Activated naive CD4-positive, alpha-beta T cell treated with anti-CD3 and anti-CD28 coated beads, Interleukin-2, amount 10 ng/mL, durations not matched to agents 7 days and 5 days (primary cell): ENCODE data around the gene SFXN3.
"Not testable (repeated sequence)": the region's sequence is repeated elsewhere in the genome, so short reads cannot be mapped to it uniquely, and the experiment has no call there.

ENCODE experiments used
- CTCF ChIA-PET: fragments of 350-600 bp; sonication (Branson Sonifier 250); formaldehyde crosslinking; loops from one replicate; lab custom pipeline; 2021; ENCODE audit warnings: antibody characterized with exemption; lab: Charles Lee
- DNase-seq: peaks from one replicate; pipeline ENCODE4 v3.0.0-alpha.2; 2020
- H3K27ac Mint-ChIP-seq: one replicate; pipeline ENCODE4 v1.8.0; 2021; ENCODE audit warnings: mild to moderate bottlenecking, moderate library complexity, mixed read lengths
- H3K27me3 Mint-ChIP-seq: one replicate; pipeline ENCODE4 v1.8.0; 2021; ENCODE audit warnings: mild to moderate bottlenecking, mixed read lengths
- H3K36me3 Mint-ChIP-seq: one replicate; pipeline ENCODE4 v1.8.0; 2021; ENCODE audit warnings: mixed read lengths
- H3K4me1 Mint-ChIP-seq: one replicate; pipeline ENCODE4 v1.8.0; 2021; ENCODE audit warnings: mixed read lengths
- H3K4me3 Mint-ChIP-seq: one replicate; pipeline ENCODE4 v1.8.0; 2021; ENCODE audit warnings: mild to moderate bottlenecking, moderate library complexity, mixed read lengths
- H3K9me3 Mint-ChIP-seq: one replicate; pipeline ENCODE4 v1.8.0; 2021; ENCODE audit warnings: mixed read lengths

SFXN3 gene

DNA sequence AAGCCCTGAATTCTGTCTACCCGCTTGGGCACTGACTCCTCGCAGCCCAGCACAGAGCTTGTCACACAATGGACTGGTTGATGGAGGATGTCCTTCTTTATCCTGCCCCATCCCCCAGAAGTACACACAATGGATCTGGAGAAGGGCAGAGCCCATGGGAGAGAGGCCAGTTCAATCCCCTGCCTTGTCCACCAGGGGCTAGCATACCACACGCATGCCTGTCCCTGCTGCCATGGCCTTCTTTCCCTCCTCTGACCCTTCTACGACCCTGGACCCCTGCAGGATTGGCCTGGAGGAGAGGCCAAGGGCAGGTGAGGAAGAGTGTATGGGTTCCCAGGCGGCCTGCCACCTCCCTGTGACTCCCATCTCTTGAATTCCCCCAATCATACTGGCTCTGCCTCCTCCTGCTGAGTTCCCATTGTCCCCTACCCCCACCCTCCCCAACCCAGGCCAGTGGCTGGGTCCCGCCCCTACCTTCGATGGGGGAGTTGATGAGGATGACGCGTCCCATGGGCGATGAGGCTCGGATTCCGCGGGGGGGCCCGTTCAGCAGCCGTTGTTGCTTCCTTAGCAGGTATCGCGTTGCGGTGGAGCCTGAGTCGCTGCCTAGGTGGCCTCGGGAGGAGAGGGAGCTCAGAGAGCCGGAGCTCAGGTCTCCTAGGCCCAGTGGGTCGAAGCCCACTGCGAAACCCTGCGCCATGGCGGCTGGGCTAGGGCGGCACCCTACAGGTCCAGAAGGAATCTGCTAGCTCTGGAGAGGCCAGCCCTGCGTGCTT lies 1.3 kb upstream of the SFXN3 start:
- no peaks in the 10 kb centered on the region for H3K9me3 Mint-ChIP-seq
- CTCF ChIA-PET = interaction anchor here (2.8 to 8.1 kb wide), 2 partner anchors 10 to 13 kb away, joined by 10 to 98 read pairs; no protein-coding TSS in a partner anchor
- peaks cover 6% of the 10 kb centered on the region for H3K36me3 Mint-ChIP-seq
- DNase-seq = no peak
- H3K4me3 Mint-ChIP-seq = no peak overlapping the region
- H3K27ac Mint-ChIP-seq = no peak overlapping the region
- H3K4me1 Mint-ChIP-seq = peaks cover 25% of the 10 kb centered on the region
- H3K27me3 Mint-ChIP-seq = peaks cover 42% of the 10 kb centered on the region

DNA sequence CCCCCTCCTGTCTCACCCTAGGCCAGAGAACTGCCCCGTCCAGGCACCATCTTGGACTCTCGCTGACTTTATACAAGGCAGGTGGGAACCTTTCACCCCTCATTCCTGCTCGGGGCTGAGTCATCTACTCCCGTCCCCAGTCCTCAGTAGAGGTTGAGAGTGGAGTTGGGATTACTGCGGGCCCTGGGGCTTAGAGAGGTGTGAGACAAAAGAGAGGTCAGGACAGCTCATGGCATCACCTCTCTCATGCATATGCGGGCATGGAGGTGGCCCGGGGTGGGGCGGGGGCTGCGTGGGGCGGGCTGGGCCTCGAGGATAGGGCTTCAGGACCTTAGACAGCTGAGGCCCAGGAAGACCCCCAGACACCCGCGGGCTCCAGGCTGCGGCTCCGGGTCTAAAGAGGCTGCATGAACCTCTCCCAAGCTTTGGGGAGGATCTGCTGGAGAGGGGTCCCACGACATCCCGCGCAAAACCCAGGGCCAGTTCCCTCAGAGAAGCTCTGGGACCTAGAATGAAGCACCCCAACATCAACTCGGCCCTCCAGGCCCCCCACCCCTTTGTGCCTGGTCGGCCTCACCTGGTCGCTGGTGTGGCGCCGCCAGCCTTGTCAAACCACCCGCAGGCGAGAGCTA lies 422 bp upstream of the SFXN3 start:
- H3K9me3 Mint-ChIP-seq = no peaks in the 10 kb centered on the region
- peak overlapping the region; percentile 96 for H3K27ac Mint-ChIP-seq
- CTCF ChIA-PET = interaction anchor here (0.6 to 8.1 kb wide), 8 partner anchors 9 to 1108 kb away, joined by 3 to 98 read pairs (median 7); no protein-coding TSS in a partner anchor
- H3K36me3 Mint-ChIP-seq = peaks cover 9% of the 10 kb centered on the region
- H3K27me3 Mint-ChIP-seq = peaks cover 42% of the 10 kb centered on the region
- H3K4me1 Mint-ChIP-seq = peaks cover 25% of the 10 kb centered on the region
- no peak for DNase-seq
- H3K4me3 Mint-ChIP-seq = peak overlapping the region; percentile 81

- Mint-ChIP-seq H3K27me3 (peaks cover 37% of the 10 kb centered on the region), H3K9me3 (no peaks in the 10 kb centered on the region), H3K27ac (peak overlapping the region; percentile 96), H3K36me3 (peaks cover 20% of the 10 kb centered on the region), H3K4me1 (peaks cover 25% of the 10 kb centered on the region), H3K4me3 (peak overlapping the region; percentile 81)
- CTCF ChIA-PET = interaction anchor here (0.9 to 8.1 kb wide), 8 partner anchors 8 to 37 kb away, joined by 3 to 98 read pairs (median 7); no protein-coding TSS in a partner anchor
- DNase-seq = peak; percentile 91
Measured at GRCh38 chr10:101031796-101032636, 982 bp downstream of the SFXN3 start.

DNA sequence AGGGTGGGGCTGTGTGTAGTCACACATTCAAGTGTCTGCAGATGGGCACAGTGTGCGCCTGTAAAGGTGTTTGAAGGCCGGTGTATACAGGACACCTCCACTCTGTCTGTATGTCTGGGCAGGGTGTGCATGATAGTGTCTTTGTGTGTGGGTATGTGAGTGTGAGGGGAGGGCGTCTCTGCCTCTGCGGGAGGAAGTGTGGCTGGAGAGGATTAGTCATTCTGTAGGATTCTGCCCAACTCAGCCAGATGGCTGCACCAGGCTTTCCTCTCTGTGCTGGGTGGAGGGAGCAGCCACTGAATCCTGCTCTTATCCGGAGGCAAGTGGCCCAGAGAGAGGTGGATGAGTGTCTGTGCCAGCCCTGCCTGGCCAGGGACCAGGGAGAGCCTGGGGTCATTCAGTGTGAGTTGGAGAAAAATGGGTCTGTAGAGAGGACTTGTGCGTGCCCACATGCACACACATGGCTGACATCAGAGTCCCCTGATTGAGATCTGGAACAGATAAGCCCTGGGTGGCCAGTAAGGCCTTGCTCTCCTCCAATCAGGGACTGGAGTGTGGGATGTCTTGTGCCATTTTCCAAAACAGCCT lies 1.7 kb downstream of the SFXN3 start:
- Mint-ChIP-seq H3K4me3 (peak overlapping the region; percentile 81), H3K27ac (peak overlapping the region; percentile 91), H3K27me3 (peaks cover 32% of the 10 kb centered on the region), H3K9me3 (no peaks in the 10 kb centered on the region), H3K36me3 (peaks cover 26% of the 10 kb centered on the region), H3K4me1 (peaks cover 25% of the 10 kb centered on the region)
- peak; percentile 56 for DNase-seq
- CTCF ChIA-PET = interaction anchor here (1.1 to 8.1 kb wide), 4 partner anchors 10 to 35 kb away, joined by 3 to 98 read pairs (median 16); no protein-coding TSS in a partner anchor

DNA sequence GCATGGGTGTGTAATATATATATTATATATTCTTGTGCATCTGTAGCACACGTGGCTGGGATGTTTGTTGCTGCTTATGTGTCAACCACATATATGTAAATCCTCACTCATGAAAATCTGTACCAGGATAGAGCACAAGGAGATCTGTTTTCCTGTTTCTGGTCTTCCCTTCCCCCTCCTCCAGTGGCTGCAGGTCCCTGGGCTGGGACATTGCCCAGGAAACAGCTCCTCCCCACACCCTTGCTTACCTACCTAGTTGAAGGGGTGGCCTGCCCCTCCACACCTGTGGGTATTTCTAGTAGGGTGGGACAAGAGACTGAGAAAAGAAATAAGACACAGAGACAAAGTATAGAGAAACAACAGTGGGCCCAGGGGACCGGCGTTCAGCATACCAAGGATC lies 2.2 kb downstream of the SFXN3 start:
- Mint-ChIP-seq H3K4me1 (peaks cover 25% of the 10 kb centered on the region), H3K9me3 (no peaks in the 10 kb centered on the region), H3K4me3 (peak overlapping the region; percentile 81), H3K27me3 (peaks cover 28% of the 10 kb centered on the region), H3K27ac (peak overlapping the region; percentile 91), H3K36me3 (peaks cover 32% of the 10 kb centered on the region)
- CTCF ChIA-PET = no interaction called here
- no peak for DNase-seq

- Mint-ChIP-seq H3K27me3 (peaks cover 16% of the 10 kb centered on the region), H3K4me1 (peaks cover 25% of the 10 kb centered on the region), H3K36me3 (peaks cover 39% of the 10 kb centered on the region)
- H3K27ac Mint-ChIP-seq, H3K4me3 Mint-ChIP-seq, H3K9me3 Mint-ChIP-seq, DNase-seq: not testable (repeated sequence)
- CTCF ChIA-PET = interaction anchor here (0.6 to 1.8 kb wide), 5 partner anchors 15 to 108 kb away, joined by 3 to 6 read pairs (median 3); partner anchors contain the start of gene LZTS2
Measured at GRCh38 chr10:101034404-101034803, 3.4 kb downstream of the SFXN3 start.

GRCh38 chr10:101035314-101035713 lies 4.3 kb downstream of the SFXN3 start:
- Mint-ChIP-seq H3K9me3 (no peaks in the 10 kb centered on the region), H3K36me3 (peaks cover 39% of the 10 kb centered on the region), H3K4me3 (no peak overlapping the region), H3K27ac (no peak overlapping the region), H3K27me3 (peaks cover 7% of the 10 kb centered on the region), H3K4me1 (peaks cover 25% of the 10 kb centered on the region)
- DNase-seq = no peak
- CTCF ChIA-PET = interaction anchor here (0.8 to 1.8 kb wide), 5 partner anchors 16 to 107 kb away, joined by 3 to 6 read pairs (median 3); partner anchors contain the start of gene LZTS2

GRCh38 chr10:101035916-101036702 lies 5.1 kb downstream of the SFXN3 start:
- Mint-ChIP-seq H3K27me3 (peaks cover under 1% of the 10 kb centered on the region), H3K9me3 (no peaks in the 10 kb centered on the region), H3K27ac (peak overlapping the region; percentile 24), H3K36me3 (peaks cover 41% of the 10 kb centered on the region), H3K4me1 (peaks cover 23% of the 10 kb centered on the region), H3K4me3 (no peak overlapping the region)
- DNase-seq = no peak
- CTCF ChIA-PET = interaction anchor here (0.8 to 1.4 kb wide), 2 partner anchors 9 to 16 kb away, joined by 3 read pairs; no protein-coding TSS in a partner anchor

DNA sequence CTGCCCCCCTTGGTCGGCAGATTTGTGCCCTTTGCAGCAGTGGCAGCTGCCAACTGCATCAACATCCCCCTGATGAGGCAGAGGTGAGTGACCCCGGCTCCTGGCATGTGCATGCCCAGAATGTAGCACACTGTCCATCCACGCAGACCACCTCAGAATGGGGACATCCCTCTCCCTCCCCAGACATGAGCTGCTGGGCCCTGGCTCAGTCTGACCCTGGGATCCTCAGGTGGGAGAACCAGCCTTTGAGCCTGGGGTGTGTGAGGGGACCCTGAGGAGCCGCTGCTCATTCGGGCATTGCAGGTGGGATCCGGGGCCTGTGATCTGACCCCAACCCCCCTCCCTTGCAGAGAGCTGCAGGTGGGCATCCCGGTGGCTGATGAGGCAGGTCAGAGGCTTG lies 5.7 kb downstream of the SFXN3 start:
- Mint-ChIP-seq H3K27me3 (no peaks in the 10 kb centered on the region), H3K9me3 (no peaks in the 10 kb centered on the region), H3K36me3 (peaks cover 43% of the 10 kb centered on the region), H3K27ac (peak overlapping the region; percentile 24), H3K4me1 (peaks cover 26% of the 10 kb centered on the region), H3K4me3 (no peak overlapping the region)
- CTCF ChIA-PET = interaction anchor here (1.4 kb wide), 1 partner anchor 10 kb away, joined by 3 read pairs; no protein-coding TSS in a partner anchor
- DNase-seq = no peak

- Mint-ChIP-seq H3K36me3 (peaks cover 40% of the 10 kb centered on the region), H3K27ac (no peak overlapping the region), H3K9me3 (no peaks in the 10 kb centered on the region), H3K27me3 (peaks cover 9% of the 10 kb centered on the region), H3K4me3 (no peak overlapping the region), H3K4me1 (peaks cover 31% of the 10 kb centered on the region)
- no peak for DNase-seq
- CTCF ChIA-PET = interaction anchor here (1.0 to 6.8 kb wide), 7 partner anchors 13 to 58 kb away, joined by 3 to 68 read pairs (median 25); no protein-coding TSS in a partner anchor
Measured at GRCh38 chr10:101038484-101038883, 7.5 kb downstream of the SFXN3 start.

GRCh38 chr10:101040061-101040460 lies 9.0 kb downstream of the SFXN3 start:
- Mint-ChIP-seq H3K27ac (no peak overlapping the region), H3K36me3 (peaks cover 36% of the 10 kb centered on the region), H3K4me1 (peaks cover 27% of the 10 kb centered on the region), H3K4me3 (no peak overlapping the region), H3K9me3 (no peaks in the 10 kb centered on the region), H3K27me3 (peaks cover 21% of the 10 kb centered on the region)
- DNase-seq = no peak
- CTCF ChIA-PET = interaction anchor here (0.7 to 8.4 kb wide), 11 partner anchors 9 to 286 kb away, joined by 3 to 68 read pairs (median 25); partner anchors contain the start of genes KAZALD1, PDZD7 and SFXN3

DNA sequence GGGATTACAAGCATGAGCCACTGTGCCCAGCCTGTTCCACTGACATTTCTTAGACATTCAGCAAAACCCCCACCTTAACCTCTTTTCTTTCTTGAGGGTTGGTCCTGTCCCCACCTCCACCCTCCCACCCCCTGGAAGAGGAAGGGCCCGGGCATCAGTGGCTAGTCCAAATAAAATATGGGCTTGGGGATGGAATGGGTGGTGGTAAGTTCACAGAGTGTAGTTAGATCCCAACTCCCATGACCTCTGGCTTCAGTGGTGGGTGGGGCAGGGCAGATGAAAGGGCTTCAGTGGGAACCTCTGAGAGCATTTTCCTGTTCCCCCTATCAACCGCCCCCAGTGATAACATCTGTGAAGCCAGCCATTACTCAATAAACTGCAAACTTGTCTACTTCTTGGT lies 9.8 kb downstream of the SFXN3 start:
- no peaks in the 10 kb centered on the region for H3K9me3 Mint-ChIP-seq
- DNase-seq = no peak
- H3K4me1 Mint-ChIP-seq = peaks cover 27% of the 10 kb centered on the region
- H3K27ac Mint-ChIP-seq = no peak overlapping the region
- peaks cover 32% of the 10 kb centered on the region for H3K36me3 Mint-ChIP-seq
- no peak overlapping the region for H3K4me3 Mint-ChIP-seq
- peaks cover 29% of the 10 kb centered on the region for H3K27me3 Mint-ChIP-seq
- CTCF ChIA-PET = interaction anchor here (0.6 to 8.4 kb wide), 11 partner anchors 9 to 347 kb away, joined by 3 to 68 read pairs (median 25); partner anchors contain the start of genes KAZALD1, PDZD7 and SFXN3
